GM12892 (cell line): Measurements from ENCODE around the gene VAT1.

Experiments
- POLR2A ChIP-seq: IDR thresholded peaks from 2 replicates; pipeline ENCODE4 v1.6.1; 2011; ENCODE audit warnings: low read depth, low read length, control low read depth
- POLR2AphosphoS5 ChIP-seq: IDR thresholded peaks from 2 replicates; pipeline ENCODE4 v1.6.1; 2011; ENCODE audit warnings: low read depth, low read length, control low read depth

DNA sequence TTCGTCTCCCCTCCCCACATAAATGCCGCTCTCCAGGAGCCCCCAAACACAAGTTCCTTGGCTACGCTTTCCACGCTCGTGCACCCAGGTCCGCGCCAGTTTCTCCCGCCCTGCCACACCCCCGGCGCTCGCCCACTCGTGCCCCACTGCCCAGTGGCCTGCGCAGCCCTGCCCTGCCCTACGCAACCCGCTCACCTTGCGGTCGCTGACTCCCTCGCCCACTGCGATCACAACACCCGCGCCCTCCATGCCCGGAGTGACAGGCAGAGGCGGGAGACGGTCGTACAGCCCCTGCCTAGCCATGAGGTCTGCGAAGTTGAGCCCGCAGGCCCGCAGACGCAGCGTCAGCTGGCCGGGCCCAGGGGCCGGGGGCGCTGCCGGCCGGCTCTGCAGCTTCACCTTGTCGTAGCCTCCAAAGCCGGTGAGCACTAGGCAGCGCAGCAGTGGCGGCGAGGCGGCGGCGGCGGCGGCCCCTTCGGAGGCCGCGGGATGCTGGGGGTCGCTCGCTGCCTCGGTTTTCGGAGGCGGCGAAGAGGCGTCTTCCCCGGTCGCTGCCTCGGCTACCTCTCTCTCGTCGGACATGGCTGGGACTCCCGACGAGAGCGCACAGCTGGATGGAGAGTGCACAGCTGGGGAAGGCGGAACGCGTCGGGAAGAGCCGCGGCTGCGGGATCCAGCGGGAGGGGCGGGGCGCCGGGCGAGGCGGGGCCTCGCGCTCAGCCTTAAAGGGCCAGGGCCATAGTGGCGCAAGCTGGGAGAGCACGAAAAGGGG lies at the start of gene VAT1:
- TF ChIP-seq POLR2A (no peak), POLR2AphosphoS5 (no peak)
